Measurements from ENCODE around the gene ANKS3.

The ANKS3 gene

GRCh38 chr16:4734063-4734729 lies at the start of gene ANKS3, which contains the start of gene DNAAF8:
TSS of gene ANKS3 (minus strand) at chr16:4734271. CDS start at chr16:4730149, 4,122 bp downstream.
TSS of gene DNAAF8 (plus strand) at chr16:4734537. CDS start at chr16:4736515, 1,978 bp downstream.
- Histone ChIP-seq H4K20me1 (ENCODE audit: low read depth, low read length) (no peaks in the 10 kb centered on the region), H3K9ac (ENCODE audit: low read length) (peak within 1 kb of the TSS; percentile 83), H3K36me3 (ENCODE audit: low read length) (no peaks in the 10 kb centered on the region), H3K79me2 (ENCODE audit: insufficient read depth, low read length) (no peaks in the 10 kb centered on the region), H2AFZ (ENCODE audit: low read depth, low read length, severe bottlenecking) (peak within 1 kb of the TSS; percentile 95), H3K4me3 (ENCODE audit: insufficient read depth, low read length, poor library complexity, severe bottlenecking) (peak within 1 kb of the TSS; percentile 90), H3F3A (ENCODE audit: insufficient read depth) (0 out of 2 replicates have a peak, but pooled peaks cover 12% of the 10 kb centered on the region), H3K9me2 (replicated peaks; ENCODE audit: insufficient read depth, low read length) (no peaks in the 10 kb centered on the region), H3K27me3 (ENCODE audit: low read length) (no peaks in the 10 kb centered on the region), H3K27ac (ENCODE audit: low read depth, low read length) (peak within 1 kb of the TSS; percentile 67), H3K4me2 (ENCODE audit: low read depth, low read length, poor library complexity, severe bottlenecking) (peak within 1 kb of the TSS; percentile 81), H3K9me3 (ENCODE audit: insufficient read depth, low read length) (no peaks in the 10 kb centered on the region)
- no peak for TF ChIP-seq CTCF (IDR thresholded peaks at IDR 0.05; ENCODE audit: insufficient read depth, low read length, poor library complexity, severe bottlenecking)

GRCh38 chr16:4783251-4783950 lies 49.3 kb upstream of the ANKS3 start:
- H3F3A ChIP-seq (ENCODE audit: insufficient read depth) = no peaks in the 10 kb centered on the region
- H3K27ac ChIP-seq (ENCODE audit: low read depth, low read length) = no peak overlapping the region
- no peak overlapping the region for H3K4me2 ChIP-seq (ENCODE audit: low read depth, low read length, poor library complexity, severe bottlenecking)

GRCh38 chr16:4780235-4780634 lies 46.2 kb upstream of the ANKS3 start:
- H3K9ac ChIP-seq (ENCODE audit: low read length) = no peak overlapping the region
- H2AFZ ChIP-seq (ENCODE audit: low read depth, low read length, severe bottlenecking) = no peak overlapping the region
- no peaks in the 10 kb centered on the region for H3K79me2 ChIP-seq (ENCODE audit: insufficient read depth, low read length)
- no peaks in the 10 kb centered on the region for H3K27me3 ChIP-seq (ENCODE audit: low read length)
- H3K9me3 ChIP-seq (ENCODE audit: insufficient read depth, low read length) = no peaks in the 10 kb centered on the region
- H3F3A ChIP-seq (ENCODE audit: insufficient read depth) = no peaks in the 10 kb centered on the region
- no peaks in the 10 kb centered on the region for H3K36me3 ChIP-seq (ENCODE audit: low read length)
- H3K9me2 ChIP-seq (replicated peaks; ENCODE audit: insufficient read depth, low read length) = no peaks in the 10 kb centered on the region
- no peak overlapping the region for H3K27ac ChIP-seq (ENCODE audit: low read depth, low read length)
- H4K20me1 ChIP-seq (ENCODE audit: low read depth, low read length) = no peaks in the 10 kb centered on the region
- TF ChIP-seq CTCF (IDR thresholded peaks at IDR 0.05; ENCODE audit: insufficient read depth, low read length, poor library complexity, severe bottlenecking) = no peak
- no peak for TF ChIP-seq EZH2phosphoT487 (conservative IDR thresholded peaks at IDR 0.05; ENCODE audit: low read length)
- H3K4me3 ChIP-seq (ENCODE audit: insufficient read depth, low read length, poor library complexity, severe bottlenecking) = no peak overlapping the region
- no peak overlapping the region for H3K4me2 ChIP-seq (ENCODE audit: low read depth, low read length, poor library complexity, severe bottlenecking)

More at GRCh38 chr16:4783251-4783950, 49.3 kb upstream of the ANKS3 start:
- Histone ChIP-seq H3K4me3 (ENCODE audit: insufficient read depth, low read length, poor library complexity, severe bottlenecking) (no peak overlapping the region), H3K79me2 (ENCODE audit: insufficient read depth, low read length) (no peaks in the 10 kb centered on the region), H3K27me3 (ENCODE audit: low read length) (no peaks in the 10 kb centered on the region), H3K9me2 (replicated peaks; ENCODE audit: insufficient read depth, low read length) (no peaks in the 10 kb centered on the region), H3K9ac (ENCODE audit: low read length) (no peak overlapping the region), H3K36me3 (ENCODE audit: low read length) (no peaks in the 10 kb centered on the region), H4K20me1 (ENCODE audit: low read depth, low read length) (no peaks in the 10 kb centered on the region), H2AFZ (ENCODE audit: low read depth, low read length, severe bottlenecking) (no peak overlapping the region), H3K9me3 (ENCODE audit: insufficient read depth, low read length) (no peaks in the 10 kb centered on the region)
- TF ChIP-seq CTCF (IDR thresholded peaks at IDR 0.05; ENCODE audit: insufficient read depth, low read length, poor library complexity, severe bottlenecking) (no peak), EZH2phosphoT487 (conservative IDR thresholded peaks at IDR 0.05; ENCODE audit: low read length) (no peak)

All from SU-DHL-6 (cell line).